HG03378 (cell line): ENCODE data around the gene TEP1.

Source experiments
- ATAC-seq: cut with Tn5 transposase; IDR thresholded peaks from one replicate; pipeline ENCODE4 v1.9.1; 2021; ENCODE audit warnings: mild to moderate bottlenecking, moderate library complexity; ENCODE audit not compliant: unreplicated experiment

Gene TEP1

DNA sequence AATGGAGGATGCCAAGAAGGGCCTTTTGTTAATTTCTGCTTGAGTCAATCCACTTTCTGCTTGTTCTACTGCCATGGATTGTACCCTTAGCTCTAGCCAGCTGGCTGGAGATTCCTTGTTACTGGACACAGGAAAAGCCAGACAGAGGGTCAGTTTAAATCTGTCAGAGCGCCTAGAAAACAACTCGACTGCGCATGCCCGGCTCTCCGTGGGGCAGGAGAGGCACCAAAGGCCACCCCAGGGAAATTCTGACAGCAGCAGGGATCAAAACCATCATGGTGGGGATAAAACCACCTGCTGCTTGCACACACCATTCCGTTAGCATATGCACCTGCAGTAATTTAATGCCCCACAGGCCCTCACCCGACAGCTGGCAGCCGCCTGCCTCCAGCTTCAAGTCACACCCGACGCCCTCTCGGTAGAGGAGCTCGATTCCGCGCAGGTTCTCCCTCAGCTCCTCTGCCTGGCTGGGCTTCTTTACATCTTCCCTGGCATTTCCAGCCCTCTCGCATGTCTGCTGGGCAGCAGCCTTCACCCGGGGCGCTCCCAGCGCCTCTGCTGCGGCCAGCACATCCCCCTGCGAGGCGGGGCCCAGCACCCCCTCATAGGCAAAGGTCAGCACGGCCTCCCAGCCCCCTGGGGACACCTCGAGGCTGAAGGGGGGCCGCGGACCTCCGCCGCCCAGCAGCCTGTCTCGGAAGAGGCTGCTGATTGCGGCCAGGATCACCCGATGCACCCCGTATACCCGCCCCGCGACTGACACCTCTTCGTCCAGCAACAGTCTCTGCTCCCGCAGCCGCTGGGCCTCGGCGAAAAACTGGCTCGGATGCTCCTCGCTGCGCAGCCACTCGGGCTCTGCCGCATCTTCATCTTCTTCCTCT, 21.6 kb upstream of the TEP1 start:
- no peak for ATAC-seq

- ATAC-seq = no peak
Measured at GRCh38 chr14:20429801-20430669, 16.7 kb upstream of the TEP1 start.

- ATAC-seq = no peak
Measured at GRCh38 chr14:20428802-20429201, 15.5 kb upstream of the TEP1 start.

DNA sequence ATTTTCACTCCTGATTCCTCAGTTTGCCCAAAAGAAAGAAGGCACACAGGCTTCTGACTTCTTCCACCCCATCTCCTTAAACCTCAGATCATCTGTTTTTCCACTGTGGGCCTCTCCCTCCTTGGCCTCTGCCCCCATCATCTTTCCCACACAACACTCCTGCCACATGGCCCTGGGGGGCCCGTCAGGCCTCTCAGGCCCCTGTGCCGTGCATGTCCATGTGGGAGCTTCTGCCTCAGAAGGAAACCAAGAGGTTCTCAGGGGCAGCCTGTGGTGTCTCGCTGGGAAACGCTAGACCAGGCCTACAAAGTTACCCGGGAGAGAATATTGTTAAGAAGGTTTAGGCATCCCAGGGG, 14.7 kb upstream of the TEP1 start:
- ATAC-seq = peak; percentile 30

DNA sequence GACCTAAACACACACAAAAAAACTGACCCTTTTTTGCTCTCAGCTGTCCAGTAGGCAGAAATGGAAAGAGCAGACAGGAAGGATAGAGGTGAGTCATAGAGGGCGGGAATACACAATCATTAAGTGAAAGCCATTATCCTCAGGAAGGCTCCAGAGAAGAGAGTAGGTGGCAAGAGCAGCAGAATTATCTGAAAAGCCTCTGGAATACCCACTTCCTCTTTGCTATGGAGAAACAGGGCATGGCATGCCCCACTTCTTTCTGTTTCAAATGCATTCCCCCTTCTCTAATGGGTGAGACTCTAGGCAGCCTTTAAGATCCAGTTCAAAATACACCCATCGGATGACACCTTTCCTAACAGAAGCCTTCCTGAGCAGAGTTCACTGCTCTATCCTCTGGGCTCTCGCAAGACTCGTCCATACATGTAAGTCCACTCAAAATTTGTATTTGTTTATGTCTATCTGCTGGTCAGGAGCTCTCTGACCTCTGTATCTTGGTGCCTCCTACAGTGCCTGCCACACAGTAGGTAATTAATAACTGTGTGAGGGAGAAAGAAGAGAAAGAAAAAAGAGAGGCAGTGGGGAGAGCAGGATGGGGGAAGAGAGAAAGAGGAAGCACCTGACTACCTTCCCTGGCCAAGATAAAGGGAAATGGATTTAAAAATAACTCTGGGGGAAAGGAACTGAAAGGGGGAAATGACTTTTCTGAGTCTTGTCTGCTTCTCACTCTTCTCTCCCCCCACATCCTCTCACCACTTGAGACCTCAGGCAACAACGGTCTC, 14.1 kb upstream of the TEP1 start:
- peak; percentile 78 for ATAC-seq

DNA sequence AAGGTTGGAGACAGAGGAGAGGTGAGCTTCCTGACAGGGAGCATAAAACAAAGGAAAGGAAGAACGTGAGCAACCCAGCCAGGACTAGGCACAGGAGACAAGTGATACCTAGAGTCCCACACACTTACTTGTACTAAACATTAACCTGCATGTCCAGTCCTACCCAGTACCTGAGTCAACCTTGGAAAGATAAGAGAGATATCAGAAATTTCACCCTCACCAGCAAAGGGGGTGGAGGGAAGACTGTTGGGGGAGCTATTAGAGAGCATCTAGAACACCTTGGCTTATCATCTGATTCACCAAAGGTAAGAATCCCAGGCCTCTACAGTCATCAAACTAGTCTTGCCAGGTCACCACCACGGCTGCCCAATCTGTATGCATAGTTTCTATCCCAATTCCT, 11.6 kb upstream of the TEP1 start:
- no peak for ATAC-seq

DNA sequence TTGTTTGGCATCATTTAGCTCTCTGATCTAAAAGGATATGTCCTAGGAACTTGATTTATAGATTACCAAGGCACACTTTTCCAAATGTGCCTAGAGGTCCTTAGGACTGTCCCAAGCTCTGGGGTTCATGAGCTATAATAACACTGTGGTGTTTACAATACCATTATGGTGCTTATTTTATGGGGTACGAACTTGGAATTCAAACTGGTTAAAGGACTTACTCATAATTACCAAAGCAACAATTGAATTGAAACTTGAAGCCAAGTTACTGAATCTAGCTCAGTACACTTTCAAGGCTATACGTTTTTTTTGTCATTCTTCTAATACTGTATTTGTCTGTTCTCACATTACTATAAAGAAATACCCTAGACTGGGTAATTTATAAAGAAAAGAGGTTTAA, 9.6 kb upstream of the TEP1 start:
- ATAC-seq = no peak

GRCh38 chr14:20421267-20421666, 8.0 kb upstream of the TEP1 start:
- no peak for ATAC-seq

GRCh38 chr14:20419419-20419818, 6.1 kb upstream of the TEP1 start:
- ATAC-seq = no peak

GRCh38 chr14:20418501-20418909, 5.2 kb upstream of the TEP1 start:
- ATAC-seq = no peak

- ATAC-seq = no peak
Measured at GRCh38 chr14:20417250-20418186, 4.2 kb upstream of the TEP1 start.

DNA sequence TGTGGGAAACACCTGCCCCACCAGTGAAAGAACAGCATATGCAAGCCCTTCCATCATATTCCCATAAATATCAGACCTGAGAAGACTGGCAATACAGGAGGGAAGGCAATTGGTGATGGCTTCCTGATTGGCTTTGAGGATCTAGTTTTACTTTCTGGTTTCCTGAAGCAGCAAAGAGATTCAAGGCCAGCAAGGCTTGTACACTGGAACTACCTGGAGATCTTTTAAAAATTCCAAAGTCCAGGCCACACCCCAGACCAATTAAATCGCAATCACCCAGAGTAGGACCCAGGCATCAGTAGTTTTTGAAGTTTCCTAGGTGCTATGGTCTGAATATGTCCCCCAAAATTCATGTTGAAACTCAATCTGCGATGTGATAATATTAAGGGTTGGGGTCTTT, 2.9 kb upstream of the TEP1 start:
- no peak for ATAC-seq

GRCh38 chr14:20415782-20416206, 2.5 kb upstream of the TEP1 start:
- ATAC-seq = peak; percentile 51

- ATAC-seq = no peak
Measured at GRCh38 chr14:20413744-20414082, 412 bp upstream of the TEP1 start.

DNA sequence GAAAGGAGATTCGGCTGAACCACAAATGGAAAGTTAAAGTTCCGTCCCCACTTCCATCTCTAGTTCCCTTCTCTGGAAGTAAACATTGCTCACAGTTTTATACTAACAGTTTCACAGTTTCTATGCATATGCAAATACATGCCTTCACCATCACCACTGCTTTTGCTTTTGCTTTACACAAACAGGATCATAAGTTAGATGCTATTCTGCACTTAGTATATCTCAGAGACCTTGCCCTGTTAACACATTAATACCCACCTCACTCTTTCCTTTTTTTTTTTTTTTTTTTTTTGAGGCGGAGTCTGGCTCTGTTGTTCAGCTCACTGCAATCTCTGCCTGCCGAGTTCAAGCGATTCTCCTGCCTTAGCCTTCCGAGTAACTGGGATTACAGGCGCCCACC, 890 bp downstream of the TEP1 start:
- ATAC-seq = peak; percentile 69

DNA sequence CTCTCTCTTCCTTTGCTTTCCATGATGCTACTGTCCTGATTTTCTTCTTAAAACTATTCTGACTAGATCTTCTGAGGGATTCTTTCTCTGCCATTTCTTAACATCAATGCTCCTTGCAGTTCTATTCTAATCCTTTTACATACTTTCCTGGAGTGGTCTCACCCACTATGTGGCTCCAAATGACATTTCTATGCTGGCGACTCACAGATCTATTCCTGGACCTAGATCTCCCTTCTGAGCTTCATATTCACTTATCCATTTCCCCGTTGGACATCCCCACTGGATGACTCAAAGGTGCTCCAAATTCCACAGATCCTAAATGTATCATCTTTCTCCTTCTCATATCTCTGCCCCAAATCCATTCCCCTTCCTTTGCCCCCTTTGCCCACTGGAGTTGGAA, 4.1 kb downstream of the TEP1 start:
- ATAC-seq = no peak

DNA sequence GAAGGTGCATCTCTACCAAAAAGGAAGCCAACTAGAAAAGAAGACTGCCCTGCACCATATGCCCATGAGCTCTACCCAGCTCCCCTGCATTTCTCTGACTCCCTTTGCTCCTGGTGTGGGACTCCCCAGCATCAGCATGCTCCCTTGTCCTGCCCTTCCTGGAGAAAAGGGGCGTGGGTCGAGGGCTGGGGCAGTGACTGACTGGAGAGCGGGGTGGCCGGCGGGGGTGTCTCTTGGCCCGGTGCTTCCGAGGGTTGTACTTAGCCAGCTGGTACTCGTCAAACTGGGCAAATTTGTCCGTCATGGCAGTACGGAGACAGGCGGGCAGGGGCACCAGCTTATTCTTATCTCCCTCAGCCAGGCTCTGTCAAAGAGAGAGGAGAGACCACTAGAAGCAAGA, 9.8 kb downstream of the TEP1 start:
- no peak for ATAC-seq

DNA sequence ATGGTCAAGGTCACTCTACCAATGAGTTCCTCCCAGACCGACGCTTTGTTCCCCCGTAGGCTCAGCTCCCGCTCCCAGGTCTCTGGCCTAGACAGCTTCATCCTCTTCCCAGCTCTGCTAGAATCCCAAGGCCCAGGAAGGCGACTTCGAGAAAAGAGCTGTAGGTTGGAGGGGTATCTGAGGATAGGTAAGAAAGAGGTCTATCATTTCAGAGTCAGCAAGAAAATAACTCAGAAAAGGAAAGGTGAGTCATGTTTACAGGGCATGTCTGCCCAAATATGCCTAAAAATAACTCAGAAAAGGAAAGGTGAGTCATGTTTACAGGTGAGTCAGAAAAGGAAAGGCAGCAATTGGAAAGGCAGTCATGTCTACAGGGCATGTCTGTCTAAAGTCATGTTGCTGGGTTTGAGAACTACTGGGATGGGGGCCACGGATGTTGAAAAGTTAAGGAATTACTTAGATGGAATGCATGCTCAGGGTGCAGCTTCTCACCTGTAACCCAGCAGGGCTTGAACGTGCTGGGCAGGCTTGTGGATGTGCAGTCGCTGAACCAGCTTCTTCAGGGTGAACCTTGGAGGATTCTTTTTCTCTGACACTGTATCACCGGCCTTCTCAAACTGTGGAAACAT, 12.2 kb downstream of the TEP1 start:
- ATAC-seq = peak; percentile 70

DNA sequence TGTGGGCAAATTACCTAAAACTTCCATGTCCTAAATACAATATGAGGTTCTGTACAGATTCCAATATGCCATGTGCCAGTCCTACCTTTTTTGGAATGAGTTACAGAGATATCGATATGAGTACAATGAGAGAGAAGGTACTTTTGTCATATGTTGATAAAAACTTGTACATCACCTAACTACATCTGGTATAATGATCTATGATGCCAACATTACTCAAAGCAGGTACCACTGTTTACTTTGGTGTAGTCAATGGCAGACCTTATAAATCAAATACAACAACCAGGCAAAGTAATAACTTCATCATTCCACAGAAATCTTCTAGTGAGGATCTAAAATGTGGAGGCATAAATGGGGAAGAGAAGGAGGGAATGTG, 12.7 kb downstream of the TEP1 start:
- ATAC-seq = no peak

GRCh38 chr14:20397511-20397910, 15.8 kb downstream of the TEP1 start:
- no peak for ATAC-seq
